Skin of body (tissue), 2 donors: ENCODE results near the gene MUS81. TPM values are rescaled to one million over a fixed set of nuclear protein-coding genes. Genes with fewer than 3 reads are reported as not detected.

ENCODE experiments used
- DNase-seq: peaks from one replicate; lab custom pipeline; 2025; lab: John Stamatoyannopoulos, UW
- total RNA-seq: library from RNA; depleted of rRNA; stranded (reverse); fragments of >200 nt; gene quantifications from one replicate; pipeline ENCODE4 v1.2.3, GENCODE V29; 2014

Gene MUS81
- total RNA-seq, 1 donor from 2014 or later, result 24.0 TPM

DNA sequence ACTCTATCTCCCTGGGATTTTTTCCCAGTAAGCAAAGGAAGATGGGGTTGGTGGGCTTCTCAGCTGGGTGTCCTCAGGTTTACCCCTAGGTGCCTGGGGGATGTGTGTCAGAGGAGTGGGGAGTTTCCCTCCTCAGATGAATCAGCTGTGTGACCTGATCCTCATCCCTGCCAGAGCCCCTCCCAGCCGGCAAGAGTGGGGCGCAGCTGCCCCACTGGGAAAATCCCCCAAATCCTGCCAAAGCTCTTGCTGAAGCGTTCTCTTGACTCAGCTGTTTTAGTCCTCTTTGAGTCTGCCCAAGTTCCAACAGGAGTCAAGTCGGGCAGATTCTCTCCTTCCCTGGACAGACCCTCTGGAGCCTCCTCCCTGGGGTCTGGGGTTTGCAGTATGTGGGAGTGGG, 52.6 kb downstream of the MUS81 start:
- no peak for DNase-seq

DNA sequence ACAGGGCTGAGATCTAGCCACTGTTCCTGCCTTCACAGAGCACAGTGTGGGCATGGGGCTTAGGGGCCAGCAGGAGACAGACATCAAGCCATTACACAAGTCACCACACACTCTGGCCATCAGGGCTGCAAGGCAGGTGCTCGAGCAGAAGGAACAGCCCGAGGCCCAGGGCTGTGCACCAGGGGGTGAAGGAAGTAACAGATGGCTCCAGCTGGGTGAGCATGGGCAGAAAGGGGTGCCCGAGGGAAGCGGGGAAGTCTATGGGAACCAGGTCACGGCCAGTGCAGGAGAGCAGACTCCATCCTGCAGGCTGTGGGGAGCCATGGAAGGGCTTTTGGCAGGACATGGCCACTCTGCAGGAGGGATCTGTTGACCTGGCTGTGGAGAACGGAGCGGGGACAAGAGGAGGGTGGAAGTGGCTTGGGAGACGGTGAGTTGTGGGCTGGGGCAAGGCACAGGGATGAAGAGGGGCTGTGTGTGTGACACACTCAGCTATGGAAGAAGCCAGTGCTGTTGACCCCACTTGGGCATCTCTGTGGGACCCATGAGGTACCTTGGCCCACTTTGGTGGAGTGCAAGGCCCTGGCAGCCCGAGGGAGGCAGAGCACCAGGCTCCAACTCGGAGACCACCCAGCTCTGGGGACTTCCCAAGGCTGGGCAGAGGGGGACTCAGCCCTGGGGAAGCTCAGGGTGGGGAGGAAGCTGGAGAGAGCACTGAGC, 55.0 kb downstream of the MUS81 start:
- DNase-seq, result no peak

DNA sequence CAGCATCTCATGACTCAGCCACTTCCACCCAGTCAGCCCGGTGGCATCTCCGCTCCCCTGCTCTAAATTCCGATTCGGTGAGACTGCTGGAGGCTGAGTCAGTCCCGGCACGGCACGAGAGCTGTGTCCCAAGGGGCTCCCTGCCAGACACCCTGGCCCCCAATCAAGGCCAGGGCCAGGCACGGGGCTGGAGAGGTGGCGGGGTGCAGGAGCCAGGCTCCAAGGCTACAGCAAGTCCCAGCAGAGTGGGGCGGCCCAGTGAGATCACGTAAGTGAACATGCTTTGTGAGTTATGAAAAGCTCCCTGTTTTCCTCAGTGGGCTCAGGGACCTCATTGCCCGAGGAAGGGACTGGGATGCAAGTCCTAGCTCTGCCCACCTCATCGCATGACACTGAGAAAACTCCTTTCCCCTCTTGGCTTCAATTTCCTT, 55.6 kb downstream of the MUS81 start:
- no peak for DNase-seq

Other genes with a start within 250 kb of the MUS81 start
- 20.8 TPM for gene MAP3K11, start 246.2 kb upstream of the MUS81 start, total RNA-seq
- gene PCNX3, start 244.7 kb upstream of the MUS81 start, total RNA-seq, result 8.6 TPM
- 12.1 TPM for gene SIPA1, start 222.3 kb upstream of the MUS81 start, total RNA-seq
- 22.6 TPM for gene RELA, start 197.5 kb upstream of the MUS81 start, total RNA-seq
- gene KAT5, start 148.2 kb upstream of the MUS81 start, total RNA-seq, result 30.0 TPM
- 12.9 TPM for gene RNASEH2C, start 139.6 kb upstream of the MUS81 start, total RNA-seq
- 6.9 TPM for gene AP5B1, start 79.5 kb upstream of the MUS81 start, total RNA-seq
- 23.3 TPM for gene OVOL1, start 73.4 kb upstream of the MUS81 start, total RNA-seq
- gene SNX32, start 26.5 kb upstream of the MUS81 start, total RNA-seq, result 1.4 TPM
- 371 TPM for gene CFL1, start 2.3 kb upstream of the MUS81 start, total RNA-seq
- 33.6 TPM for gene EFEMP2, start 12.4 kb downstream of the MUS81 start, total RNA-seq
- 0.59 TPM for gene CTSW, start 19.4 kb downstream of the MUS81 start, total RNA-seq
- 51.0 TPM for gene FIBP, start 28.0 kb downstream of the MUS81 start, total RNA-seq
- 11.4 TPM for gene CCDC85B, start 30.2 kb downstream of the MUS81 start, total RNA-seq
- gene FOSL1, start 40.0 kb downstream of the MUS81 start, total RNA-seq, result 10.6 TPM
- gene C11orf68, start 58.6 kb downstream of the MUS81 start, total RNA-seq, result 13.6 TPM
- 55.1 TPM for gene DRAP1, start 59.0 kb downstream of the MUS81 start, total RNA-seq
- not detected for gene TSGA10IP, start 85.0 kb downstream of the MUS81 start, total RNA-seq
- gene SART1, start 101.3 kb downstream of the MUS81 start, total RNA-seq, result 38.0 TPM
- 19.0 TPM for gene EIF1AD, start 141.7 kb downstream of the MUS81 start, total RNA-seq
- 20.5 TPM for gene BANF1, start 142.1 kb downstream of the MUS81 start, total RNA-seq
- 279 TPM for gene CST6, start 151.6 kb downstream of the MUS81 start, total RNA-seq
- gene CATSPER1, start 166.0 kb downstream of the MUS81 start, total RNA-seq, result 0.10 TPM
- gene GAL3ST3, start 188.7 kb downstream of the MUS81 start, total RNA-seq, result not detected
- gene SF3B2, start 191.9 kb downstream of the MUS81 start, total RNA-seq, result 87.3 TPM
- 31.0 TPM for gene PACS1, start 209.8 kb downstream of the MUS81 start, total RNA-seq